Activated T-cell treated with anti-CD3 and anti-CD28 coated beads, Interleukin-2, amount 50 U/mL, for 72 hours (primary cell): ENCODE results near the gene CSRP1. TPM values are rescaled to one million over a fixed set of nuclear protein-coding genes. Genes with fewer than 3 reads are reported as not detected.
"Not testable (repeated sequence)": the region's sequence is repeated elsewhere in the genome, so short reads cannot be mapped to it uniquely, and the experiment has no call there.

Experiments used
- ATAC-seq, 2 donors: fragments of 150-1000 bp; cut with Tn5 transposase; replicated peaks in 1 of 2; 2 replicates each; pipeline ENCODE4 v1.10.0; 2021; ENCODE audit warnings: moderate library complexity in 2 of 2, mild to moderate bottlenecking in 1 of 2
- DNase-seq, 2 donors: peaks; one replicate each; pipeline ENCODE4 v3.0.0; 2021 to 2022; ENCODE audit warnings: mixed read lengths in 1 of 2
- H3K27ac Mint-ChIP-seq: one replicate; pipeline ENCODE4 v1.8.0; 2022; ENCODE audit warnings: mild to moderate bottlenecking, moderate library complexity, mixed read lengths
- H3K27me3 Mint-ChIP-seq: one replicate; pipeline ENCODE4 v1.8.0; 2022; ENCODE audit warnings: low read depth, mixed read lengths
- H3K36me3 Mint-ChIP-seq, 2 donors: one replicate each; pipeline ENCODE4 v1.8.0; 2022; ENCODE audit warnings: mixed read lengths in 2 of 2, mild to moderate bottlenecking in 1 of 2; ENCODE audit not compliant: insufficient read depth in 2 of 2
- H3K4me1 Mint-ChIP-seq: one replicate; pipeline ENCODE4 v1.8.0; 2022; ENCODE audit warnings: low read depth, mixed read lengths
- H3K4me3 Mint-ChIP-seq, 2 donors: one replicate each; pipeline ENCODE4 v1.8.0; 2022; ENCODE audit warnings: mild to moderate bottlenecking in 2 of 2, mixed read lengths in 2 of 2, moderate library complexity in 2 of 2
- H3K9me3 Mint-ChIP-seq, 2 donors: one replicate each; pipeline ENCODE4 v1.8.0; 2022; ENCODE audit warnings: mixed read lengths in 2 of 2
- total RNA-seq, 2 donors: library from RNA; stranded (reverse); gene quantifications; one replicate each; pipeline ENCODE4 v1.2.3, GENCODE V29; 2022

Gene CSRP1
- total RNA-seq, 2 donors from 2014 or later, result 44.7 to 52.6 TPM

- Mint-ChIP-seq H3K27ac (no peak overlapping the region), H3K36me3 (no peaks in the 10 kb centered on the region), H3K27me3 (peaks cover 9% of the 10 kb centered on the region), H3K4me1 (peaks cover 21% of the 10 kb centered on the region), H3K9me3 (no peaks in the 10 kb centered on the region), H3K4me3 (peak overlapping the region; percentile 25 to 41)
- no peak for ATAC-seq
- no peak for DNase-seq
These were observed 24.2 kb downstream of the CSRP1 start for GRCh38 chr1:201482755-201483154.

- H3K4me1 Mint-ChIP-seq, result peaks cover 21% of the 10 kb centered on the region
- peak; percentile 85 to 91 for ATAC-seq
- H3K9me3 Mint-ChIP-seq, result no peaks in the 10 kb centered on the region
- peaks cover 9% of the 10 kb centered on the region for H3K27me3 Mint-ChIP-seq
- DNase-seq, result peak; percentile 84 to 85
- H3K36me3 Mint-ChIP-seq, result no peaks in the 10 kb centered on the region
- no peak overlapping the region for H3K27ac Mint-ChIP-seq
- H3K4me3 Mint-ChIP-seq, result peak overlapping the region; percentile 82 to 83
These were observed 25.0 kb downstream of the CSRP1 start for GRCh38 chr1:201481761-201482493.

- Mint-ChIP-seq H3K27ac (peak overlapping the region; percentile 16), H3K27me3 (peaks cover 15% of the 10 kb centered on the region), H3K4me3 (peak overlapping the region; percentile 82 to 83), H3K4me1 (peaks cover 25% of the 10 kb centered on the region), H3K36me3 (no peaks in the 10 kb centered on the region), H3K9me3 (no peaks in the 10 kb centered on the region)
- DNase-seq, result no peak
- no peak for ATAC-seq
These were observed 25.9 kb downstream of the CSRP1 start for GRCh38 chr1:201481004-201481380.

- peak; percentile 69 to 70 for DNase-seq
- peak; percentile 56 to 60 for ATAC-seq
- no peaks in the 10 kb centered on the region for H3K36me3 Mint-ChIP-seq
- H3K27me3 Mint-ChIP-seq, result peaks cover 15% of the 10 kb centered on the region
- H3K4me1 Mint-ChIP-seq, result peaks cover 25% of the 10 kb centered on the region
- no peak overlapping the region for H3K27ac Mint-ChIP-seq
- H3K4me3 Mint-ChIP-seq, result peak overlapping the region; percentile 82 to 83
- H3K9me3 Mint-ChIP-seq, result no peaks in the 10 kb centered on the region
These were observed 26.5 kb downstream of the CSRP1 start for GRCh38 chr1:201480231-201481003.

GRCh38 chr1:201479201-201479730 lies 27.7 kb downstream of the CSRP1 start:
- Mint-ChIP-seq H3K27me3 (peaks cover 17% of the 10 kb centered on the region), H3K9me3 (no peaks in the 10 kb centered on the region), H3K27ac (no peak overlapping the region), H3K4me1 (peaks cover 25% of the 10 kb centered on the region), H3K4me3 (no peak overlapping the region), H3K36me3 (no peaks in the 10 kb centered on the region)
- no peak for ATAC-seq
- DNase-seq, result no peak

GRCh38 chr1:201478666-201479065 lies 28.3 kb downstream of the CSRP1 start:
- H3K27me3 Mint-ChIP-seq, result peaks cover 23% of the 10 kb centered on the region
- H3K27ac Mint-ChIP-seq, H3K9me3 Mint-ChIP-seq, ATAC-seq, H3K4me3 Mint-ChIP-seq, DNase-seq, H3K36me3 Mint-ChIP-seq: not testable (repeated sequence)
- H3K4me1 Mint-ChIP-seq, result peaks cover 25% of the 10 kb centered on the region

- no peaks in the 10 kb centered on the region for H3K36me3 Mint-ChIP-seq
- ATAC-seq (no peak), DNase-seq (no peak)
- no peak overlapping the region for H3K27ac Mint-ChIP-seq
- H3K27me3 Mint-ChIP-seq, result peaks cover 37% of the 10 kb centered on the region
- H3K4me3 Mint-ChIP-seq, result no peak overlapping the region
- H3K4me1 Mint-ChIP-seq, result peaks cover 15% of the 10 kb centered on the region
- no peaks in the 10 kb centered on the region for H3K9me3 Mint-ChIP-seq
These were observed 30.1 kb downstream of the CSRP1 start for GRCh38 chr1:201476670-201477344.

GRCh38 chr1:201475915-201476669 lies 30.8 kb downstream of the CSRP1 start:
- Mint-ChIP-seq H3K4me3 (no peak overlapping the region), H3K36me3 (no peaks in the 10 kb centered on the region), H3K27ac (no peak overlapping the region), H3K27me3 (peaks cover 39% of the 10 kb centered on the region), H3K4me1 (peaks cover 10% of the 10 kb centered on the region), H3K9me3 (no peaks in the 10 kb centered on the region)
- ATAC-seq (no peak), DNase-seq (no peak)

GRCh38 chr1:201475130-201475529 lies 31.8 kb downstream of the CSRP1 start:
- peaks cover 45% of the 10 kb centered on the region for H3K27me3 Mint-ChIP-seq
- H3K27ac Mint-ChIP-seq, result no peak overlapping the region
- DNase-seq (no peak), ATAC-seq (no peak)
- H3K9me3 Mint-ChIP-seq, result no peaks in the 10 kb centered on the region
- no peak overlapping the region for H3K4me3 Mint-ChIP-seq
- H3K36me3 Mint-ChIP-seq, result no peaks in the 10 kb centered on the region
- H3K4me1 Mint-ChIP-seq, result peaks cover 5% of the 10 kb centered on the region

GRCh38 chr1:201473296-201473695 lies 33.6 kb downstream of the CSRP1 start:
- Mint-ChIP-seq H3K36me3 (peaks cover 0 to 1% of the 10 kb centered on the region in 2 donors), H3K27me3 (peaks cover 52% of the 10 kb centered on the region), H3K4me1 (peaks cover 10% of the 10 kb centered on the region), H3K9me3 (no peaks in the 10 kb centered on the region), H3K27ac (no peak overlapping the region), H3K4me3 (no peak overlapping the region)
- ATAC-seq (no peak), DNase-seq (no peak)

GRCh38 chr1:201472321-201472720 lies 34.6 kb downstream of the CSRP1 start:
- Mint-ChIP-seq H3K4me1 (peaks cover 17% of the 10 kb centered on the region), H3K27me3 (peaks cover 60% of the 10 kb centered on the region)
- not testable (repeated sequence) for H3K9me3 Mint-ChIP-seq, H3K27ac Mint-ChIP-seq, DNase-seq, H3K4me3 Mint-ChIP-seq, ATAC-seq, H3K36me3 Mint-ChIP-seq

GRCh38 chr1:201471772-201472171 lies 35.2 kb downstream of the CSRP1 start:
- Mint-ChIP-seq H3K27ac (no peak overlapping the region), H3K4me1 (peaks cover 17% of the 10 kb centered on the region), H3K36me3 (peaks cover 0 to 1% of the 10 kb centered on the region in 2 donors), H3K9me3 (no peaks in the 10 kb centered on the region), H3K4me3 (no peak overlapping the region), H3K27me3 (peaks cover 60% of the 10 kb centered on the region)
- ATAC-seq (no peak), DNase-seq (no peak)
